Trophoblast cell (in vitro differentiated cells and primary cell): ENCODE measurements around the gene DRC1.
A peak's percentile ranks its signal among the peaks of the same experiment; 100 is the strongest.

Source experiments
- DNase-seq, 2 donors: peaks; one replicate each; pipeline ENCODE4 v3.0.0-alpha.2; 2016
- H2AFZ ChIP-seq: 2 replicates; pipeline ENCODE4 v1.6.1; 2013; ENCODE audit warnings: low read length, moderate library complexity, mild to moderate bottlenecking; ENCODE audit not compliant: insufficient read depth, poor library complexity
- H2AK5ac ChIP-seq: 2 replicates; pipeline ENCODE4 v1.6.1; 2013; ENCODE audit warnings: mild to moderate bottlenecking, low read length
- H2BK120ac ChIP-seq: 2 replicates; pipeline ENCODE4 v1.6.1; 2013; ENCODE audit warnings: low read length, mild to moderate bottlenecking, moderate library complexity; ENCODE audit not compliant: insufficient read depth, poor library complexity
- H2BK12ac ChIP-seq: 2 replicates; pipeline ENCODE4 v1.6.1; 2013; ENCODE audit warnings: mild to moderate bottlenecking, low read length, moderate library complexity
- H2BK5ac ChIP-seq: 2 replicates; pipeline ENCODE4 v1.6.1; 2013; ENCODE audit warnings: low read length, low read depth, moderate library complexity, mild to moderate bottlenecking; ENCODE audit not compliant: poor library complexity
- H3K14ac ChIP-seq: 2 replicates; pipeline ENCODE4 v1.6.1; 2013; ENCODE audit warnings: mild to moderate bottlenecking, low read length
- H3K18ac ChIP-seq: 2 replicates; pipeline ENCODE4 v1.6.1; 2013; ENCODE audit warnings: mild to moderate bottlenecking, low read length
- H3K23ac ChIP-seq: 2 replicates; pipeline ENCODE4 v1.6.1; 2013; ENCODE audit warnings: low read length
- H3K27ac ChIP-seq: 2 replicates; pipeline ENCODE4 v1.5.1; 2013; ENCODE audit warnings: low read depth, mild to moderate bottlenecking, inconsistent platforms, low read length, moderate library complexity
- H3K27me3 ChIP-seq: 2 replicates; pipeline ENCODE4 v1.6.1; 2013; ENCODE audit warnings: inconsistent platforms, mild to moderate bottlenecking, low read length, moderate library complexity; ENCODE audit not compliant: insufficient read depth
- H3K36me3 ChIP-seq, 2 experiments: 1 replicate in 1 of 2; 2 replicates in 1 of 2; pipeline ENCODE4 v1.6.1; 2013; ENCODE audit warnings: low read length in 2 of 2, mild to moderate bottlenecking in 2 of 2, moderate library complexity in 1 of 2; ENCODE audit not compliant: insufficient read depth in 2 of 2, control insufficient read depth in 1 of 2
- H3K4ac ChIP-seq: 2 replicates; pipeline ENCODE4 v1.6.1; 2013; ENCODE audit warnings: low read depth, mild to moderate bottlenecking, low read length, moderate library complexity
- H3K4me1 ChIP-seq, 2 experiments: 1 replicate in 1 of 2; 2 replicates in 1 of 2; pipeline ENCODE4 v1.6.1; 2013; ENCODE audit warnings: low read length in 2 of 2, mild to moderate bottlenecking in 2 of 2, moderate library complexity in 1 of 2; ENCODE audit not compliant: insufficient read depth in 2 of 2, control insufficient read depth in 1 of 2
- H3K4me2 ChIP-seq: 2 replicates; pipeline ENCODE4 v1.6.1; 2013; ENCODE audit warnings: inconsistent platforms, mild to moderate bottlenecking, low read length, moderate library complexity
- H3K4me3 ChIP-seq: 2 replicates; pipeline ENCODE4 v1.5.1; 2013; ENCODE audit warnings: mild to moderate bottlenecking, low read depth, low read length, inconsistent platforms
- H3K79me1 ChIP-seq: one replicate; pipeline ENCODE4 v1.6.1; 2013; ENCODE audit warnings: low read length
- H3K79me2 ChIP-seq: 2 replicates; pipeline ENCODE4 v1.6.1; 2013; ENCODE audit warnings: low read length, mild to moderate bottlenecking; ENCODE audit not compliant: control insufficient read depth, insufficient read depth, poor library complexity
- H3K9ac ChIP-seq: 2 replicates; pipeline ENCODE4 v1.6.1; 2013; ENCODE audit warnings: mild to moderate bottlenecking, low read length
- H3K9me3 ChIP-seq: 2 replicates; pipeline ENCODE4 v1.6.1; 2013; ENCODE audit warnings: low read depth, mild to moderate bottlenecking, control low read depth, inconsistent platforms, low read length; ENCODE audit not compliant: insufficient read depth
- H4K12ac ChIP-seq: 2 replicates; pipeline ENCODE4 v1.6.1; 2013; ENCODE audit warnings: low read depth, mild to moderate bottlenecking, low read length, moderate library complexity
- H4K8ac ChIP-seq: 2 replicates; pipeline ENCODE4 v1.6.1; 2013; ENCODE audit warnings: low read depth, mild to moderate bottlenecking, low read length, moderate library complexity
- H4K91ac ChIP-seq: one replicate; pipeline ENCODE4 v1.6.1; 2013; ENCODE audit warnings: low read depth, mild to moderate bottlenecking, low read length, moderate library complexity
- WGBS: extraction: QIAGEN DNeasy Blood & Tissue Kit; methylation state at CpG from one replicate; pipeline ENCODE4 v1.1.7; 2013; ENCODE audit warnings: missing lambda C conversion rate; ENCODE audit not compliant: insufficient read length, insufficient coverage; ENCODE audit errors: extremely low coverage; 5-methylcytosine and 5-hydroxymethylcytosine counted together

The DRC1 gene

GRCh38 chr2:26455670-26456439, 54.1 kb downstream of the DRC1 start:
- H3K4me3 ChIP-seq, result no peak overlapping the region
- no peak overlapping the region for H3K14ac ChIP-seq
- no peak overlapping the region for H3K4me2 ChIP-seq
- peak overlapping the region; percentile 33 for H3K27ac ChIP-seq
- no peak overlapping the region for H4K91ac ChIP-seq
- H2BK12ac ChIP-seq, result no peak overlapping the region
- H2AK5ac ChIP-seq, result no peak overlapping the region
- no peaks in the 10 kb centered on the region for H3K79me2 ChIP-seq
- H3K4ac ChIP-seq, result no peak overlapping the region
- no peak overlapping the region for H2BK5ac ChIP-seq
- H3K9me3 ChIP-seq, result no peaks in the 10 kb centered on the region
- H4K12ac ChIP-seq, result no peak overlapping the region
- no peak for DNase-seq
- H3K27me3 ChIP-seq, result no peaks in the 10 kb centered on the region
- H2BK120ac ChIP-seq, result no peak overlapping the region
- peaks cover 7% of the 10 kb centered on the region for H3K79me1 ChIP-seq
- WGBS, result no CpG with 5 or more reads among the region's 18 CpGs
- no peak overlapping the region for H3K18ac ChIP-seq
- H2AFZ ChIP-seq, result no peak overlapping the region
- no peak overlapping the region for H3K9ac ChIP-seq
- H3K4me1 ChIP-seq, result peaks cover 22% of the 10 kb centered on the region in 2 experiments
- no peaks in the 10 kb centered on the region for H3K36me3 ChIP-seq
- H3K23ac ChIP-seq, result no peak overlapping the region
- H4K8ac ChIP-seq, result no peak overlapping the region

DNA sequence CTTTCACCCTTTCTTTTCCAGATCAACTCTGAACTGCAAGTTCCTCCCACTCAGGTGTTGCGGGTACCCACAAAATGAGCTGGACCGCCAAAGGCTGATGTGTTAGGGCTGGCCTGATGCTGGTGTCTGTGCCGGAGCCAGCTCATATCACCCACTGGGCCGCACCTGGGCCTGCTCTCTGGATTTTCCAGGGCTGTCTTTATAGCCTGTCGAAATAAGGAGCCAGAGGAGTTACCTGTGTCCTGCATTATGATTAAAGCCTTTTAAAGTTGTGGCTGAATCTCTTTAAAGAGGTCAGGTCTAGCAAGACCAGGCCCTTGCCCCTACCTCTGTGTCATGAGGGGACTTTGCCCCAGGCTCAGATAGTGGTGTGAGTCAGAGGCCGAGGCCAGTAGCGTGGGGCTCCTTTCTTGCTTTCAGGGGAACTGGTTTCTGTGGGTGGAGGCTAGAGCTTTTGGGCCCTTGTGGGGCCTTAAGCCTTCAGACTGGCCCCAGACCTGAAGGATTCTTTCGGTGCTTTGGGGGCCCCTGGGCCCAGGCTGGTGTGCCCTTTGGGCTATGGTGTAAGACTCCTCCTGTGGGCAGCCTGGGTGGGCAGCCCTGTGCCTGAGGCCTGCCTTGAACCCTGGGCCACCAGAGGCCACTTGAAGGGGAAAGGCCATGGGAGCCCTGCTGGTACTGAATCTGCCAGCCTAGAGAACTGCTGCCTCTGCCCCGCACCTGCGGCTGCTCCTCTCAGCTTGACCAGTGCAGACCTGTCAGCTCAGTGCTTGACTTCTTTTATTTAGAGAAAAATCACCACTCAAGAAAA, 54.9 kb downstream of the DRC1 start:
- H3K9me3 ChIP-seq, result no peaks in the 10 kb centered on the region
- H3K79me1 ChIP-seq, result peaks cover 7% of the 10 kb centered on the region
- H3K27me3 ChIP-seq, result no peaks in the 10 kb centered on the region
- no peak overlapping the region for H3K4ac ChIP-seq
- peak overlapping the region; percentile 23 for H3K18ac ChIP-seq
- H2AFZ ChIP-seq, result no peak overlapping the region
- peak overlapping the region; percentile 34 for H2BK12ac ChIP-seq
- H3K4me3 ChIP-seq, result no peak overlapping the region
- no CpG with 5 or more reads among the region's 10 CpGs for WGBS
- H2BK5ac ChIP-seq, result peak overlapping the region; percentile 66
- H3K4me1 ChIP-seq, result peaks cover 22% of the 10 kb centered on the region in 2 experiments
- H3K27ac ChIP-seq, result peak overlapping the region; percentile 67
- H4K91ac ChIP-seq, result peak overlapping the region; percentile 80
- no peaks in the 10 kb centered on the region for H3K36me3 ChIP-seq
- peak; percentile 72 to 74 for DNase-seq
- H4K8ac ChIP-seq, result peak overlapping the region; percentile 53
- H3K4me2 ChIP-seq, result no peak overlapping the region
- peak overlapping the region; percentile 44 for H2AK5ac ChIP-seq
- H3K14ac ChIP-seq, result peak overlapping the region; percentile 73
- no peak overlapping the region for H3K9ac ChIP-seq
- no peak overlapping the region for H3K23ac ChIP-seq
- peak overlapping the region; percentile 18 for H2BK120ac ChIP-seq
- H4K12ac ChIP-seq, result peak overlapping the region; percentile 32
- H3K79me2 ChIP-seq, result no peaks in the 10 kb centered on the region

- no peaks in the 10 kb centered on the region for H3K79me2 ChIP-seq
- H3K9me3 ChIP-seq, result no peaks in the 10 kb centered on the region
- no peak overlapping the region for H2AFZ ChIP-seq
- peak overlapping the region; percentile 18 for H2BK120ac ChIP-seq
- no peak overlapping the region for H3K14ac ChIP-seq
- H3K9ac ChIP-seq, result no peak overlapping the region
- H3K4me2 ChIP-seq, result no peak overlapping the region
- WGBS, result no CpG with 5 or more reads among the region's 11 CpGs
- H2BK5ac ChIP-seq, result no peak overlapping the region
- no peak overlapping the region for H2AK5ac ChIP-seq
- H3K18ac ChIP-seq, result no peak overlapping the region
- H4K12ac ChIP-seq, result no peak overlapping the region
- H4K8ac ChIP-seq, result no peak overlapping the region
- H3K27ac ChIP-seq, result peak overlapping the region; percentile 67
- no peak overlapping the region for H3K23ac ChIP-seq
- H2BK12ac ChIP-seq, result no peak overlapping the region
- DNase-seq, result no peak
- no peak overlapping the region for H3K4me3 ChIP-seq
- H3K4me1 ChIP-seq, result peaks cover 22 to 23% of the 10 kb centered on the region in 2 experiments
- no peaks in the 10 kb centered on the region for H3K27me3 ChIP-seq
- peaks cover 7% of the 10 kb centered on the region for H3K79me1 ChIP-seq
- H3K36me3 ChIP-seq, result no peaks in the 10 kb centered on the region
- peak overlapping the region; percentile 80 for H4K91ac ChIP-seq
- no peak overlapping the region for H3K4ac ChIP-seq
These were observed 55.5 kb downstream of the DRC1 start for GRCh38 chr2:26457251-26457666.

DNA sequence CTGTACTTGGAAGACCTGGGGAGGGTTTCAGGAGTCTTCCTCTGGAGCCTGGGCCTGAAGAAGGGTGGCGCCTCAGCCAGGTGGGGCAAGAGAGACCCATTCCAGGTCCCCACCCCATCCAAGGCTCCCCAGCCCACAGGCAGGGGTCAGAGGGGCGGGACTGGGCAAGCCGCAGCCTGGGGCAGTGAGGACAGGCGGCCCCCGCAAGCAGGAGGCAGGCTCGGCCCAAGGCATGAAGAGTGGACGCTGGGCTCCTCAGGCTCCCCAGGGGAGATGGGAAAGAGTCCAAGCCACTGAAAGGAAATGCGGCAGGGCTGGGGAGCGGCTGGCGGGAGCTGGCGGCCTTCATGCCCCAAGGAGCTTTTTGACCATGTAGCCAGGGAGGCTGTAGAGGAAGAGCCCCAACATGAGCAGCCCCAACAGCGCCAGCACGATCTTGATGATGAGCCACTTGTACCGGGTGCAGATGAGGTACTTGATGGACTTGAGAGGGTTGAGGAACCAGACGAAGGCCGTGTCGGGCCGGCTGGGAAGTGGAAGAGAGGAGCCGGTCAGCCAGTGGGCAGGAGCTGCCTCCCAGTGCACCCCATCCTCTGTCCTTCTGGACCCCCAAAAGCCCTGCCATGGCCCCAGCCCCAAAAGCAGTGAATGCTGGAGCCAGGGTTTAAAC, 56.1 kb downstream of the DRC1 start:
- WGBS, result no CpG with 5 or more reads among the region's 19 CpGs
- H3K14ac ChIP-seq, result peak overlapping the region; percentile 44
- peaks cover 24 to 27% of the 10 kb centered on the region in 2 experiments for H3K4me1 ChIP-seq

More for the DNA sequence above, 56.1 kb downstream of the DRC1 start:
- Histone ChIP-seq H3K4me2 (no peak overlapping the region), H3K27ac (no peak overlapping the region), H3K27me3 (no peaks in the 10 kb centered on the region), H3K18ac (peak overlapping the region; percentile 34), H2BK120ac (peak overlapping the region; percentile 18), H2BK12ac (peak overlapping the region; percentile 13), H3K4ac (no peak overlapping the region), H3K9me3 (no peaks in the 10 kb centered on the region), H3K36me3 (no peaks in the 10 kb centered on the region), H2AFZ (no peak overlapping the region), H4K91ac (peak overlapping the region; percentile 40), H3K9ac (no peak overlapping the region), H4K12ac (no peak overlapping the region), H3K23ac (no peak overlapping the region), H4K8ac (no peak overlapping the region), H3K79me2 (no peaks in the 10 kb centered on the region), H3K79me1 (peaks cover 7% of the 10 kb centered on the region), H2BK5ac (no peak overlapping the region), H3K4me3 (no peak overlapping the region), H2AK5ac (peak overlapping the region; percentile 58)
- no peak for DNase-seq
